Adrenal gland (tissue), 12 donors: ENCODE measurements around the gene LMNTD2. TPM values are rescaled to one million over a fixed set of nuclear protein-coding genes. Genes with fewer than 3 reads are reported as not detected.
"Not testable (repeated sequence)": the region's sequence is repeated elsewhere in the genome, so short reads cannot be mapped to it uniquely, and the experiment has no call there.

Experiments
- DNase-seq, 7 donors: peaks; one replicate each; pipeline ENCODE4 v3.0.0-alpha.2; 2019 to 2020
- H3K27ac ChIP-seq, 5 donors: fragments of 200-600 bp; sonication (generic) in 4 of 5; 1 replicate in 3 of 5; 2 replicates in 2 of 5; pipeline versions ENCODE4 v1.5.1 to v1.8.0; 2016 to 2020; ENCODE audit warnings: mild to moderate bottlenecking in 1 of 5
- H3K27me3 ChIP-seq: fragments of 200-600 bp; 2 replicates; pipeline ENCODE4 v1.8.0; 2021
- H3K36me3 ChIP-seq, 2 donors: fragments of 200-600 bp; replicated peaks in 1 of 2; 1 replicate in 1 of 2; 2 replicates in 1 of 2; pipeline versions ENCODE4 v1.5.1 to v1.8.0; 2018 to 2022
- H3K4me1 ChIP-seq, 2 donors: fragments of 200-600 bp; replicated peaks in 1 of 2; 1 replicate in 1 of 2; 2 replicates in 1 of 2; pipeline versions ENCODE4 v1.5.1 to v1.8.0; 2018 to 2021
- H3K4me3 ChIP-seq, 4 donors: fragments of 200-600 bp; sonication (generic) in 3 of 4; one replicate each; pipeline ENCODE4 v1.5.1; 2016 to 2018
- H3K9me3 ChIP-seq, 3 donors: fragments of 200-600 bp; sonication (generic) in 1 of 3; replicated peaks in 1 of 3; 1 replicate in 2 of 3; 2 replicates in 1 of 3; pipeline versions ENCODE4 v1.5.1 to v1.8.0; 2016 to 2021
- CTCF ChIP-seq, 6 experiments: fragments of 450-650 bp in 4 of 6; fragments of 200-600 bp in 2 of 6; sonication (generic) in 1 of 6; IDR thresholded peaks; 1 replicate in 5 of 6; 2 replicates in 1 of 6; pipeline versions ENCODE4 v1.5.1 to v1.8.0; 2016 to 2021; ENCODE audit warnings: antibody characterized with exemption in 6 of 6, mild to moderate bottlenecking in 2 of 6, moderate library complexity in 1 of 6
- POLR2A ChIP-seq, 2 donors: fragments of 450-650 bp; IDR thresholded peaks; one replicate each; pipeline ENCODE4 v1.6.1; 2017; ENCODE audit warnings: antibody characterized with exemption in 2 of 2, mild to moderate bottlenecking in 2 of 2, moderate library complexity in 1 of 2
- WGBS, 4 donors: extraction: QIAGEN DNeasy Blood & Tissue Kit in 2 of 4; methylation state at CpG; one replicate each; pipeline versions ENCODE4 v1.1.5 to v1.1.7; 2013 to 2017; 5-methylcytosine and 5-hydroxymethylcytosine counted together
- intact Hi-C, 2 donors: fragments of 100-400 bp; cut with DNase I; formaldehyde crosslinking; loops; one replicate each; pipeline versions ENCODE4 v1.14.1 to v1.15.0; 2022 to 2023
- polyA plus RNA-seq, 3 donors: library from polyadenylated mRNA; stranded (reverse); fragments of 200-250 nt in 2 of 3; fragments of 350-450 nt in 1 of 3; fragmentation: Illumina TruSeq in 1 of 3; extraction: RNeasy Lipid Tissue Mini Kit (QIAGEN cat#74804) in 1 of 3; gene quantifications; one replicate each; pipeline ENCODE4 v1.2.3, GENCODE V29; 2013 to 2014
- total RNA-seq, 9 donors: library from RNA; depleted of rRNA in 4 of 9; stranded (reverse); fragments of >200 nt in 4 of 9; fragments of 120-200 nt in 1 of 9; fragmentation: NEBNext Ultra II Directional in 1 of 9; extraction: Animal tissue kit (Norgen Biotek cat#: 25700) in 1 of 9; gene quantifications; one replicate each; pipeline versions ENCODE4 v1.1.0 to v1.2.4, GENCODE V29; 2013 to 2023
- donor health status: healthy with polysubstance abuse.
- donor health status: Bipolar disorder and iron deficiency.
- donor health status: DM: yes; HTN: yes; CAD: no.
- donor health status: DM: no; HTN: no; CAD: no.
- donor health status: DM: no; HTN: no; CAD: no.
- donor health status: DM: yes; HTN: yes; CAD: no.

LMNTD2 gene
- total and polyA plus RNA-seq, 12 donors, result 0.20 to 21.0 (median 6.1) TPM

- Histone ChIP-seq H3K27me3 (no peaks in the 10 kb centered on the region), H3K4me3 (no peak overlapping the region), H3K9me3 (no peaks in the 10 kb centered on the region), H3K36me3 (no peaks in the 10 kb centered on the region), H3K27ac (peak overlapping the region in 4 of 5 donors; percentile 27 to 71 (median 61)), H3K4me1 (peaks cover 0 to 3% of the 10 kb centered on the region in 2 donors)
- intact Hi-C loops, result no loop called here
- DNase-seq, result peak; percentile 84 to 95 (median 93)
- TF ChIP-seq POLR2A (IDR thresholded peaks at IDR 0.05) (peak in 1 of 2 donors; percentile 42), CTCF (IDR thresholded peaks at IDR 0.05) (peak; percentile 51 to 100 (median 82))
- 6 to 19% (median 9%) methylated on average over 37 to 74 of the region's 74 CpGs for WGBS, 4 donors
These were observed 41.9 kb downstream of the LMNTD2 start for GRCh38 chr11:518463-519202.

GRCh38 chr11:516918-517685 lies 43.4 kb downstream of the LMNTD2 start:
- H3K4me3 ChIP-seq, intact Hi-C loops, H3K27ac ChIP-seq, H3K4me1 ChIP-seq, H3K9me3 ChIP-seq, H3K27me3 ChIP-seq, H3K36me3 ChIP-seq: not testable (repeated sequence)
- WGBS, 4 donors, result 93 to 97% (median 96%) methylated on average over 13 to 43 of the region's 43 CpGs
- peak in 3 of 7 donors; percentile 8 to 24 (median 21) for DNase-seq

GRCh38 chr11:516400-516799 lies 44.1 kb downstream of the LMNTD2 start:
- no peak for DNase-seq
- H3K4me3 ChIP-seq, result no peak overlapping the region
- intact Hi-C loops, result no loop called here
- TF ChIP-seq POLR2A (IDR thresholded peaks at IDR 0.05) (no peak), CTCF (IDR thresholded peaks at IDR 0.05) (no peak)
- H3K9me3 ChIP-seq, result no peaks in the 10 kb centered on the region
- no peaks in the 10 kb centered on the region for H3K27me3 ChIP-seq
- H3K27ac ChIP-seq, result no peak overlapping the region
- 94 to 96% (median 95%) methylated on average over 4 of the region's 4 CpGs for WGBS, 4 donors
- no peaks in the 10 kb centered on the region for H3K36me3 ChIP-seq
- peaks cover 0 to 3% of the 10 kb centered on the region in 2 donors for H3K4me1 ChIP-seq

- Histone ChIP-seq H3K4me3 (no peak overlapping the region), H3K9me3 (no peaks in the 10 kb centered on the region), H3K27me3 (no peaks in the 10 kb centered on the region), H3K36me3 (no peaks in the 10 kb centered on the region), H3K4me1 (peaks cover 0 to 3% of the 10 kb centered on the region in 2 donors), H3K27ac (no peak overlapping the region)
- WGBS, 4 donors, result 92 to 96% (median 95%) methylated on average over 5 to 6 of the region's 6 CpGs
- intact Hi-C loops, result no loop called here
- DNase-seq, result no peak
- no peak for TF ChIP-seq POLR2A (IDR thresholded peaks at IDR 0.05)
- TF ChIP-seq CTCF (IDR thresholded peaks at IDR 0.05), result no peak
These were observed 45.4 kb downstream of the LMNTD2 start for GRCh38 chr11:515131-515530.
